ENCODE results near the gene MIA.
"Not testable (repeated sequence)": the region's sequence is repeated elsewhere in the genome, so short reads cannot be mapped to it uniquely, and the experiment has no call there.

MIA gene

DNA sequence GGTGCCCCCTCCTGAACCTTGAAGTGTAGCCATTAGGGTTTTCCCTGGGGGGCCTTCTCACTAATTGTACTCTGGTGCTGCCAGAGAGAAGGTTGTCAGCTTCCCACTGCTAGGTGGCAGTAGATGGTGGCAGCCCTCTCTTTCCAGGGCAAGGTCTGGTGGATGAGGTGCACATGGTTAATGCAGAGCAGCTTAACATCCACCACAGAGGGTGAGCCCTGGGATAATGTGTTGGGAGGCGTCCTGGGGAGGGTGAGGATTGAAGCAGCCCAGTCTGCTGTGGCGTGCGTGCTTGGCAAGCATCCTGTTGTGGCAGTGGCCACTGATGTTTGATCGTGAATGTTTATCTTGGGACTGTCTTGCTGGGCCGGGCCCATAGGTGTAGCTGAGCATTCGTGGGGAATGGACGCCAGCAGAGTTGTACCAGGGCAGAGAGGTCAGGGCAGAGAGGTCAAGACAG is 29.5 kb downstream of the MIA start:
- no peak for DNase-seq

DNA sequence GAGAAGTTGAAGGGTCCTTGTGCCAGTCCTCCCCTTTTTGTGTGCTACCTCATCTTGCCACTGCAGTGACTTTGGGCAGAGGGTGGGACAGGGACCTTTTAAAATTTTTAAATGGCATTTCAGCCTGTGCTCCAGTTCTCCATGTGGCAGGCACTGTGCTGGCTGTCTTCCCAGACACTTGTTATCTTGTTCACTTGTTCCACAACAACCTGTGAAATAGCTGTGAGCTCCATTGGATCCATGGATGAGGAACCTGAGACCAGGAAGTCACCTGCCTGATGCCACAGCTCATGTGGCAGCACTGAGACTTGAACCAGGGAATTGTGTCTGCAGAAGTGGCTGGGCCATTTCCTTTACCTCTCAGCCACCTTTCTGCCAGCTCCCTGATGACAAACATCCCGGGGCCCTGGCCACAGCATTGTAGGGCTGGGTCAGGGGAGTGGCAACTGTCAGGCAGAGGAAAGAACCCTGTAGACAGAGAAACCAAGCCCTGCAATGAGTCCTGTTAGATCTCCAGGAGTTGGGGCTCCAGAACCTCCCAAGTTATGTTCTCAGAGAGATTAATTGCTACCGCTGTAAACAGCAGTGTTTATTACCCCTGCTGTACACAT is 30.0 kb downstream of the MIA start:
- DNase-seq, result no peak

DNA sequence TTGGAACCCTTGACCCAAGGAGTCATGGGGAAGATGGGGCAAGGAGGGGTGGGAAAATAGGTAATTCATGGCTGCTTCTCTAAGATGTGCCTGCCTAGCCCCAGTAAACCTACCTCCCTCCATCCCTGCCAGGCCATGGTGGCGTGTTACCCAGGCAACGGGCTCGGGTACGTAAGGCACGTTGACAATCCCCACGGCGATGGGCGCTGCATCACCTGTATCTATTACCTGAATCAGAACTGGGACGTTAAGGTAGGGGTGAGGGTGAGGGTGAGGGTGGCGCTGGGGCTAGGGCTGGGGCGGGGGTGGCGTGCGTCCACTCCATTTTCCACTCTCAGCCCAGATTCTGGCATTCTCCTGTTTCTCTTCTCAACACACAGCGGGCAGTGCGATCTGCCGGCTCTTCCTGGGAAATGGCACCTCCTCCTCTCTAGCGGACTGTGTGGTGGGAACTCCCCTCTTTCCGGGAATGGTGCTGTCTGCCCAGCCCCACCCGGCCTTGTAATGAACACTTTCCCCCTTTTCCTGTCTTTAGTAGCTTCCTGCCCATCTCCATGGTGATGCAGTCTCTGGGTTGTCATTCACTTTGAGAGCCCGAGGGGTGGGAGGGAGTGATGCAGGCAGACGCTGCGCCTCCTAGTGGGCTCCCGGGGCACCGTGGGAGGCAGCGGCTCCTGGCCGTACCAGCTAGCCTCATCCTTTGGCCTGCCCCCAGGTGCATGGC is 31.3 kb downstream of the MIA start:
- peak; percentile 89 for DNase-seq

DNA sequence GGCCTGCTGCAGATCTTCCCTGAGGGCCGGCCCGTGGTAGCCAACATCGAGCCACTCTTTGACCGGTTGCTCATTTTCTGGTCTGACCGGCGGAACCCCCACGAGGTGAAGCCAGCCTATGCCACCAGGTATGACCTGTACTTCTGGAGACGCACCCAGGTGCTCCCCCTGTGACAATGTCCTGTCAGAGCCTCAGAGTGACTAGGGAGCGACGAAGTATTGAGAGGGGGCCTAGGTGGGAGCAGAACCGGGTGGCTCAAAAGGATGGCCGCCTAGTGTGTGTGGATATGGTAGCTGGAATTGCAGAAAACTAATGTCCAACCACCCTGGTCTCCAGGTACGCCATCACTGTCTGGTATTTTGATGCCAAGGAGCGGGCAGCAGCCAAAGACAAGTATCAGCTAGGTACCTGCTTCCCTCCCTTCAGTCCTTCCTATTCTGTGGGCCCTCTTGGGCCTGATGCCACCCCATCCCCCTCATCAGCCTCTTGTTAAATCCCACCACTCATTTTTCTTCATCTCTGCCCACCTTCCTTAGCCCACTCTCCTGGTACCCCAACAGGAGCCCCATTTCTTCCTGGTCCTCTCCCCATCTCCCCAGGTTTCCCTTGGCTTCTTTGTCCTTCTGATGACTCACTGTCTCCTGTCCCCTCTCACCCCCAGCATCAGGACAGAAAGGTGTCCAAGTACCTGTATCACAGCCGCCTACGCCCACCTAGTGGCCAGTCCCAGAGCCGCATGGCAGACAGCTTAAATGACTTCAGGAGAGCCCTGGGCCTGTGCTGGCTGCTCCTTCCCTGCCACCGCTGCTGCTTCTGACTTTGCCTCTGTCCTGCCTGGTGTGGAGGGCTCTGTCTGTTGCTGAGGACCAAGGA is 32.1 kb downstream of the MIA start:
- no peak for DNase-seq

DNA sequence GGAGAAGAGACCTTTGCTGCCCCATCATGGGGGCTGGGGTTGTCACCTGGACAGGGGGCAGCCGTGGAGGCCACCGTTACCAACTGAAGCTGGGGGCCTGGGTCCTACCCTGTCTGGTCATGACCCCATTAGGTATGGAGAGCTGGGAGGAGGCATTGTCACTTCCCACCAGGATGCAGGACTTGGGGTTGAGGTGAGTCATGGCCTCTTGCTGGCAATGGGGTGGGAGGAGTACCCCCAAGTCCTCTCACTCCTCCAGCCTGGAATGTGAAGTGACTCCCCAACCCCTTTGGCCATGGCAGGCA is 32.7 kb downstream of the MIA start:
- no peak for DNase-seq

DNA sequence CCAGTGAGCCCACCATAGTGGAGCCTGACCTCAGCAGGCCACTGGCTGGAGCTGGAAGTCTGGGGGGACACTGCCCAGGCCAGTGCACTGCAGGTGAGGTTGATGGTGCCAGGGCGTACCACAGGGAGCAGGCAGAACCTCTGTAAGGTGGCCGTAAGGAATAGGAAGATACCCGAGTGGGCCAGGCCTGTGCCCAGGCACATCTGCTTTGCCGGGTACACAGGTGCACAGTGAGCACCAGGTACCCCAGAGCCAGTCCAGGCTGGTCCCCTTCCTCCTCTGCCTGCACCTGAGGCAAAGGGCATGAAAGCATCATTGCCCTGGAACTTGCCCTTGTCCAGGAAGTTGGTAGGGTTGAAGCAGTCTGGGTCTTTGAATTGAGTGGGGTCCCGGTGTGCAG is 33.2 kb downstream of the MIA start:
- no peak for DNase-seq

DNA sequence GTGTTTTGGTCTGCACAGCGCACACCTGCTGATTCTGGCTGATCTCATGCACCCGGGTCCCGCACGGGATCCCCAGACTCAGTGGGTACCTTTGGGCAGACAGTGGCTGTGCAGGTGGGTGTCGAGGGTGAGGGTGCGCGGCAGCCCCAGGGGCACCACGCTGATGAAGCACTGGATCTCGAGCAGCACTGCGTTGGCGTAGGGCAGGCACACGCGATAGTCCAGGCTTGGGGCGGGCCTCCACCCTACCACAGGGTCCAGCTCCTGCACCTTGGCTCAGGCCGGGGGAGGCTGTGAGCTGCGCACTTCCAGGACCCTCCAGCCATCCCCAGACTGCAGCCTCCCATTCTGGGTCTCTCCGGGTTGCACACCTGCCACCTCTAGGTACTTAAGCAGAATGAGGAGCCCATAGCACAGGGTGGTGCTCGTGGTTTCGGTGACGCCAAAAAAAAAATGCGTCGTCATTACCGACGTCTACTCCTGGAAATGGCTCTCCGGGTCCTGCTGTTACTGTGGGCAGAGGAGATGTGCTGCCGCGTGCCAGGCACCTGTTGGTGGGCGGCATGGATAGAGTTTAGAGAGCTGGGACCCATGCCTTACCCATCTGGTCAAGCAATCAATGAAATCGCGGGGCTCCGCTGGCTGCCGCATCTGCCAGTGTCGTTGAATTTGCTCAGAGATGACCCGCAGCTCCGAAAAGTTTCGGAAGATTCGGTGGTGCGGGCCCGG is 34.2 kb downstream of the MIA start:
- DNase-seq, result no peak

DNA sequence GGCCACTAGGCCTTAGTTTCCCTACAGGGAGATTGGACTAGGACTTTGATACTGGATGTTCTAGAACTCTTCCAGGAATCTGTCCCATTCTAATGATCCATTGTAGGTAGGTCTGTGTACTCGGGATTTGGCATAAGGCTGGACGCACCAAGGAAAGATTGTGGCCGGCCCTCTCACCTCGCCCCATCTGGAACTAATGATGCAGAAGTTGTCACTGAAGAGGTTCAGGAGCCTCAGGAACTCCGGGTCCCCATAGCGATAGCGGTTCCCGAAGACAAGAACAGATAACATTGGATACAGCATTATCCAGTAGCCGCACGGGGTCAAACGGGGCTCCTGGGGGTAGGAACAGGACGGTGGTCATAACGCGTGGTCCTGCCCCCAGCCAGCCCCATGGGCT is 34.8 kb downstream of the MIA start:
- DNase-seq, result no peak

DNA sequence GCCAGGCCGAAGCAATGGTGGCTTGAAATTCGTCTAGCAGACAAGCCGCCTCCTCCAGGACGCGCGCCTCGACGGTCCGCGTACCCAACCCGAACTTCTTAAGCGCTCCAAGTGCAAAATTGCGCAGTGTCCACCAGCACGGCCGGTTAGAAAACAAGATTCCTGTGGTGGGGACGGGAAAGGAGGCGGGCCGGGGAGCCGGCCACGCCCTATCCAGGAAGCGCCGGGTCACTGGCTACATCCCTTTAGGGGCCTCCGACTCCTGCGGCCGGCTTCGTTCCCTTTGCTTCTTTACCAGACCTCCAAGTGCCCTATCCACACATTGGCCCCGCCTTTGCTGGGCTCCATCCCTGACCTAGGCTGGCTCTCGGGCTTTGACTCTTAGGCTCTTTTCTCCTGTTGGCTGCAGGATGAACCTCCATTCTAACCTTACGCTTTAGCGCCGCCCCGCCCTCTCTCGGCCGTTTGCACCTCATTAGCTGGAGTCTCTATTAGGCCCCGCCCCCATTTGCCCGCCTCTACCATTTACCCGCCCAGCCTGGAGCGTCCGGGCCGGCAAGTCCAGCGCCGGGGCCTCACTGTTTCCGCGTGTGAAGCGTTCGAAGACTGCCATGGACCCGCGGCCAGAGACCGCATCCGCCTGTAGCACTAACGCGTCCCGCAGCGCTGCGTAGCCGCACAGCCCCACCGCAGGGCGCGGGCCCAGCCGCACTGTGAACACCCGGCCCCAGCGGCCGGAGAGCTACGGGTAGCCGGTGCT is 35.5 kb downstream of the MIA start:
- peak; percentile 86 for DNase-seq

DNA sequence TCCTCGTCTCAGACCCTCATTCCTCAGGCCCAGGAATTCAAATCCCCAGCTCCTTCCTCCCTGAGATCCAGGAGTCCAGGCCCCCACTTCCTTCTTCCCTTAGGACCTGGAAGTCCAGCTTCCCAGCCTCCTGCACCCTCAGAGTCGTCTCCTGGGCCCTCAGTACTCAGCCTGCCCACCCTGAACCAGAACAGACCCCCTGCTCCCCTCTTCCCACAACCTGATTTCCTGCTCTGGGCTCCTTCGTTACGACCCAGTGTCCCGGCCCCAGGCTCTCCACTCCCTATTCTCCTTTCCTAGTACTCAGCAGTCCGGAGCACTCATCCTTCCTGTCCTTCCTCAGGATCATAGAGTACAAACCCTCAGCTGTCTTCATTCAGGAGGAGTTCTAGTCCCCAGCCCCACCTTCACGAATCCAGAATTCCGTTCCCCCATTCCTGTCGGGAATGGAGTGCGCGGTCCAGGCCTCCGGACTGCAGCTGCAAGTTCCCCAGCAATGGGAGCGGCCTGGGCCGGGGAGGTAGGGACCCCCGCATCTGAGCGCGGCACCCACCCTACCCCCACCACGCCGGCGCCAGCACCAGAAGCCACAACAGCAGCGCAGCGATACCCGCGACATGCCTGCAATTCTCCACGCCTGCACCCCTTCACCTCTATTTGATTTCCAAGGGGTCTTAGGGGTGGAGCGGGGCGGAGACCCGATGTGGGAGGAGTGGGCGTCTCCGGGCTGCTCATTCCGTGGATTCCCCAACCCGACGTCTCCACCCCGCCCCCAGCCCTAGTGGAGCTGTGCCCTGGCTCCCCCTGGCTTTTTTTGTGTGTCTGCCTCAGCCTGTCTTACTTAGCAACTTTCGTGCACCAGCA is 36.4 kb downstream of the MIA start:
- DNase-seq, result no peak

DNA sequence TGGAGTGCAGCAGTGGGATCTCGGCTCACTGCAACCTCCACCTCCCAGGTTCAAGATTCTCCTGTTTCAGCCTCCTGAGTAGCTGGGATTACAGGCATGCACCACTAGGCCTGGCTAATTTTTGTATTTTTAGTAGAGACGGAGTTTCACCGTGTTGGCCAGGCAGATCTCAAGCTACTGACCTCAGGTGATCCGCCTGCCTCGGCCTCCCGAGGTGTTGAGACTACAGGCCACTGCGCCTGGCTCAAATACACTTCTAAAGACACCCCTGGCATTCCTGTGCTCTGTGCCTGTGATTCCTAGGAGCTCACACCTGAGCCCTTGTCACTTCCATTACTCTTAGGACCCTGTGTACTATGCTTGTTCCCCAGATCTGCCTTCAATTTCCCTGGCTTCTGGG is 37.2 kb downstream of the MIA start:
- not testable (repeated sequence) for DNase-seq

DNA sequence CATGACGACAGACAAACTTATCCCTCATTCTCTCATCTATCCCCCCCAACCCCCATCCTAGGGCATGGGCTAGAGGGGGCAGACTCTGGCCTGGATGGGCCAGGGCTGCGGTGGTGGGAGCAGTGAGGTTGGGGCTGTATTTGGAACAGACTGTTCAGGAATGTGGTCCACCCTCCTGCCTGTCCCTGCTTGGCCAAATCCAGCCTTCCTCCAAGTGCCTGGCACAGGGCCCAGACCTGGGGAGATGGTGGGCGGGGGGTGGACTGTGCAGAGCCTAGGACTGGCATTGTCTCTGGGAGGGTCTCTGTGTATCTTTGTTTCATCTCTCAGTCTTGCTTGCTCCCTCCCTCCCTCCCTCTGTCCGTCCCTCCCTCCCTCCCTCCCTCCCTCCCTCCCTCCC is 37.9 kb downstream of the MIA start:
- DNase-seq, result no peak

DNA sequence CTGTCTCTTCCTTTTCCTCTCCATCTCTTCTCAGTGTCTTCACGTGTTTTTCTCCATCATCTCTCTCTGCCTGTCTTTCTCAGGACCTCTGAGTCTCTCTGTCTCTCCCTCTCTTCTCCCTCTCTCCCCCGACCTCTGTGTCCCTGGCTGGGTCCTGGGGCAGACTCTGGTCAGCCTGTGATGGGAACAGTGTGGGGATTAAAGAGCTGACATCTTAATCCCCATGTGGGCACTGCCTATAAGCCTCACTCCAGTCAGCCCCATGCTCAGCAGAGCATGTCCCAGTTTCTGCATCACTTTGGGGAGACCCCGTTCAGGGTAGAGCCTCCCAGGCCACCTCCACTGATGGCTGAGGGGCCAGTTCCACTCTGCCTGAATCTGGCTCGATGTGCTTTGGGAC is 39.9 kb downstream of the MIA start:
- DNase-seq, result no peak

DNA sequence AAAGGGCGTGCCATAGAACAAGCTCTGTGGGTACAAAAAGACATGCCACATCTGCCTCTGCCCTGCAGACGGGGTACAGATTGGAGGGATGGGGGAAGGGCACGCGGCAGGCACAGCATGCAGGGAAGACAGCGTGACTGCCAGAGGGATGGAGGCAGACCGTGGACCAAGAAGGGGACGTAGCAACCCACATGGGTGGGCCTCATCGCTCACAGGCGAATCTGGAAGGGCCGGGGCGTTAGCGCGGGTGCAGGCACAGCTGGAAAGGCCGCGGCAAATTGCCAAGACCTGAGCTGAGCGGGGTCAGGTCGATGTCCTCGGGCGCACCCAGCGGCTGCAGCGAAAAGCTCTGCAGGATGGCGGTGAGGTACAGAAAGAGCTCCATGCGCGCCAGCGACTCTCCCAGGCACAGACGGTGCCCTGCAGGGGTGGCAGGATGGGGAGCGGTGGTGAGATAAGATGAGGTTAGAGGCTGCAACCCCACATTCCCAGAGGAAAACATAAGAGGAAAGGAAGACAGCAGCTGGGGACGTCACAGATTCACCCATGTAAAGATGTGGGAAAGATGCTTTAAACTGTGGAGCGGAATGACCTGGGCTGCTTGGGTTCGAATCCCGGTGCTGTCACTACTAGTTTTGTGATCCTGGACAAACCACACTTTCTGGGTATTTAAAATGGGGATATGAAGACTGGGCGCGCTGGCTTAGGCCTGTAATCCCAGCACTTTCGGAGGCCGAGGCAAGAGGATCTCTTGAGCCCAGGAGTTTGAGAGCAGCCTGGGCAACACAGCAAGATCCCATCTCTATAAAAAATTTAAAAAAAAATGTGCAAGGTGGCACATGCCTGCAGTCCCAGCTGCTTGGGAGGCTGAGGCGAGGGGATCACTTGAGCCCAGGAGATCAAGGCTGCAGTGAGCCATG is 43.4 kb downstream of the MIA start:
- peak; percentile 90 for DNase-seq

DNA sequence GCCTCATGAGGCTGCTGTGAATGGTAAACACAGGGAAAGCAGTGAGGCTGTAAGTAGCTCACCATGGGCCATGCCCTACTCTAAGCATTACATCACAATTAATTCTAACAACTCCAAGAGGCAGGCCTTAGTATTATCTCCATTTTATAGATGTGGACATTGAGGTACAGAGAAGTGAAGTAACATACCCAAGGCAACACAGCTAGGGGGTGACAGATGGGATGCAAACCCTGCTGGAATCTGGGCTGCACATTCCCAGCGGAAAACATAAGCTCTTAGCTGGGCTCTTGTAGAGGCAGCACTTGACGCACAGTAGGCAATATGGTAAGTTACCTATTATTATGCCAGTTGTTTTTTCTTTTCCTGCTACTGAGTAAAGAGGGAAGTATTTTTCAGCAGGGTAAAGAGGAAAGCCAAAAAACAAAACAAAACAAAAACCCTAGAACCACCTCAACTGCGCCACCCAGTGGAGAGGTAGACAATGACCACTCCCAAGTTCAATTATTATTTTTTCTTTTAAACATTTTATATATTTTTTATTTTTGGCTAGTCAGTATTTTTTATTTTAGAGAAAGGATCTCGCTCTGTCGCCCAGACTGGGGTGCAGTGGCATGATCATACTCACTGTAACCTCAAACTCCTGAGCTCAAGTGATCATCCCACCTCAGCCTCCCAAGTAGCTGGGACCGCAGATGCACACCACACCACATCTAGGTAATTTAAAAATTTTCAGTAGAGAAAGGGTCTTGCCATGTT is 44.3 kb downstream of the MIA start:
- peak; percentile 86 for DNase-seq

DNA sequence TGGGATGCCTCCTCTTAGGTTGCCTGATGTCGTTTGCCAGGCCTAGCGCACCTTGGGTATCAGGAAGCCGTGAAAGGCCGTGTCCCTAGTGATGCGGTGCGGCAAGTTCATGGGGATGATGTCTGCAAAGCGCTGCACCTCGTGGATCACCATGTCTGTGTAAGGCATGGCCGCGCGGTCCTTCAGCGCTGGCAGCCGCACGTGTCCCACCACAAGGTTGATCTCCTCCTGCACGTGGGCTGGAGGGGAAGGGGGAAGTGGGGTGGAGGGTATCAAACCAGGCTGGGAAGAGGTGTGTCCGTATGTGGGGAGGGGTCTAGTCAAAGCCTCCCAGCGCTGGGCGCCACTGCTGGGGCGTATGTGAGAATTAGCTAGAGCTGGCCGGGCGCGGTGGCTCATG is 46.8 kb downstream of the MIA start:
- DNase-seq, result peak; percentile 46

DNA sequence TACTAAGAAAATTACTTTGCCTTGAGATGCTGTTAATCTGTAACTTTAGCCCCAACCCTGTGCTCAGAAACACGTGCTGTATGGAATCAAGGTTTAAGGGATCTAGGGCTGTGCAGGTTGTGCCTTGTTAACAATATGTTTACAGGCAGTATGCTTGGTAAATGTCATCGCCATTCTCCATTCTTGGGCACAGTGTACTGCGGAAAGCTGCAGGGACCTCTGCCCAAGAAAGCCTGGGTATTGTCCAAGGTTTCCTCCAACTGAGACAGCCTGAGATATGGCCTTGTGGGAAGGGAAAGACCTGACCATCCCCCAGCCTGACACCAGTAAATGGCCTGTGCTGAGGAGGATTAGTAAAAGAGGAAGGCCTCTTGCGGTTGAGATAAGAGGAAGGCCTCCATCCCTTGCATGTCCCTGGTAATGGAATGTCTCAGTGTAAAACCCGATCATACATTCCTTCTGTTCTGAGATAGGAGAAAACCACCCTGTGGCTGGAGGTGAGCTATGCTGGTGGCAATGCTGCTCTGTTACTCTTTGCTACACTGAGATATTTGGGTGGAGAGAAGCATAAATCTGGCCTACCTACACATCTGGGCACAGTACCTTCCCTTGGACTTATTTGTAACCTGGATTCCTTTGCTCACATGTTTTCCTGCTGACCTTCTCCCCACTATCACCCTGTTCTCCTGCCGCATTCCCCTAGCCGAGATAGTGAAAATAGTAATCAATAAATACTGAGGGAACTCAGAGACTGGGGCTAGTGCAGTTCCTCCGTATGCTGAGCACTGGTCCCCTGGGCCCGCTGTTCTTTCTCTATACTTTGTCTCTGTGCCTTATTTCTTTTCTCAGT is 47.6 kb downstream of the MIA start:
- peak; percentile 41 for DNase-seq

DNA sequence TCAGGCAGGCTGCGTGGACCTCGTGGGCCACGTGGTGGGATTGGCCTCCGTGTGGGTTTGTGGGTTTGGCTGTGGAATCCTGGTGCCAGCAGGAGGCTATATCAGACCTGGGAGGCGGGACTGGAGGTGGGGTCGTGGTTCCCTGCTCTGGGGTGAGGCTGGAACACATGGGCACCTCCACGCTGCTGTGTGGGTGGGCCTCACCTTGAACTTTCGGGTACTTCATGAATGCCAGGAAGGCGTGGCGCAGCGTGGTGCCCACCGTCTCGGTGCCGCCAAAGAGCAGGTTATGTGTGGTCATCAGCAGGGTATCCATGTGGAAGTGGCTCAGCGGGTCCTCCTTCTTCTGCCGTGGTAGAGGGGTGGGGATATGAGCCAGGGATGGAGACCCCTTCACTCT is 49.6 kb downstream of the MIA start:
- peak; percentile 48 for DNase-seq

Measured in activated CD8-positive, alpha-beta memory T cell treated with anti-CD3 and anti-CD28 coated beads for 24 hours (primary cell).